OCI-LY3 (cell line): ENCODE data around the gene ROR1.

ENCODE experiments used
- EZH2phosphoT487 ChIP-seq: fragments of 200-600 bp; shearing (Covaris generic); IDR thresholded peaks from 2 replicates; pipeline ENCODE4 v1.6.1; 2018; ENCODE audit warnings: antibody characterized with exemption, mixed run types, low read depth
- TF ChIP-seq, protein P1 (sequence below): fragments of 200-600, 300-600 bp; sonication (generic); IDR thresholded peaks from 2 replicates; pipeline ENCODE4 v1.5.1; 2014; ENCODE audit warnings: antibody characterized with exemption, low read length, low read depth

DNA sequence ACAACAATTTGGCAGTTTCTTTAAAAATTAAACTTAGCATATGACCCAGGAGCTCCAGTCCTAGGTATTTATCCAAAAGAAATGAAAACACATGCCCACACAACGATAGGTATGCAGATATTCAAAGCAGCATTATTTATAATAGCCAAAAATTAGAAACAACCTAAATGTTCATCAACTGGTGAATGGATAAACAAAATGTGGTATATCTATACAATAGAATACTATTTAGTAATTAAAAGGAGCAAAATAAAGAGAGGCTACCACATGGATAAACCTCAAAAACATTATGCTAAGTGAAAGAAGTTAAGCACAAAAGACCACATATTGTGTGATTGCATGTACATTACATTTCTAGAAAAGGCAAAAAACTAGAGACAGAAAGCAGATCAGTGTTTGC, 51.3 kb downstream of the ROR1 start:
- TF ChIP-seq, protein P1, sequence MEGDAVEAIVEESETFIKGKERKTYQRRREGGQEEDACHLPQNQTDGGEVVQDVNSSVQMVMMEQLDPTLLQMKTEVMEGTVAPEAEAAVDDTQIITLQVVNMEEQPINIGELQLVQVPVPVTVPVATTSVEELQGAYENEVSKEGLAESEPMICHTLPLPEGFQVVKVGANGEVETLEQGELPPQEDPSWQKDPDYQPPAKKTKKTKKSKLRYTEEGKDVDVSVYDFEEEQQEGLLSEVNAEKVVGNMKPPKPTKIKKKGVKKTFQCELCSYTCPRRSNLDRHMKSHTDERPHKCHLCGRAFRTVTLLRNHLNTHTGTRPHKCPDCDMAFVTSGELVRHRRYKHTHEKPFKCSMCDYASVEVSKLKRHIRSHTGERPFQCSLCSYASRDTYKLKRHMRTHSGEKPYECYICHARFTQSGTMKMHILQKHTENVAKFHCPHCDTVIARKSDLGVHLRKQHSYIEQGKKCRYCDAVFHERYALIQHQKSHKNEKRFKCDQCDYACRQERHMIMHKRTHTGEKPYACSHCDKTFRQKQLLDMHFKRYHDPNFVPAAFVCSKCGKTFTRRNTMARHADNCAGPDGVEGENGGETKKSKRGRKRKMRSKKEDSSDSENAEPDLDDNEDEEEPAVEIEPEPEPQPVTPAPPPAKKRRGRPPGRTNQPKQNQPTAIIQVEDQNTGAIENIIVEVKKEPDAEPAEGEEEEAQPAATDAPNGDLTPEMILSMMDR = no peak
- TF ChIP-seq EZH2phosphoT487 = no peak
